HCT116 (cell line): ENCODE data around the gene C5orf34. TPM values are rescaled to one million over a fixed set of nuclear protein-coding genes. Genes with fewer than 3 reads are reported as not detected.

Experiments
- ATAC-seq: fragments of 200-7000 bp; cut with Tn5 transposase; 2 replicates; pipeline ENCODE4 v1.9.1; 2020; ENCODE audit warnings: mild to moderate bottlenecking, moderate library complexity
- BruUV-seq: library from RNA; stranded (reverse); fragments of 400-500 nt; replicated peaks from 2 replicates; lab custom pipeline; 2021; lab: Mats Ljungman, UMichigan
- CTCF ChIA-PET: fragments of 300-600 bp; sonication (Branson Sonifier 250); formaldehyde crosslinking; loops from one replicate; lab custom pipeline; 2021; ENCODE audit warnings: antibody characterized with exemption; lab: Charles Lee
- POLR2A ChIA-PET: fragments of 300-600, 350-600 bp; sonication (Branson Sonifier 250); formaldehyde crosslinking; loops from one replicate; lab custom pipeline; 2021; ENCODE audit warnings: antibody characterized with exemption; lab: Charles Lee
- RAD21 ChIA-PET, 2 experiments: fragments of 300-600 bp; sonication (Branson Sonifier 250); formaldehyde crosslinking; loops; one replicate each; lab custom pipeline; 2023; ENCODE audit warnings: low total read pairs in 2 of 2; ENCODE audit not compliant: uncharacterized antibody in 2 of 2, unreplicated experiment in 2 of 2, low non-redundant PET in 1 of 2; lab: Charles Lee
- DNase-seq: peaks from one replicate; pipeline ENCODE4 v3.0.0-alpha.2; 2010; ENCODE audit warnings: low read depth, low spot score
- H2AFZ ChIP-seq: fragments of 200-600 bp; shearing (Covaris generic), sonication (generic); 2 replicates; pipeline ENCODE4 v1.6.1; 2017; ENCODE audit warnings: low read depth, mixed run types, mixed read lengths, antibody characterized with exemption, low read length; ENCODE audit not compliant: poor library complexity, severe bottlenecking
- H3K27ac ChIP-seq: 2 replicates; pipeline ENCODE4 v1.5.1; 2012; ENCODE audit warnings: low read depth, low read length
- H3K27me3 ChIP-seq: fragments of 200-600 bp; sonication (generic); 2 replicates; pipeline ENCODE4 v1.6.1; 2016; ENCODE audit warnings: mixed run types, low read length, mixed read lengths; ENCODE audit not compliant: insufficient read depth
- H3K36me3 ChIP-seq, 2 experiments: fragments of 200-500 bp in 1 of 2; fragments of 200-600 bp in 1 of 2; sonication (Bioruptor generic) in 1 of 2; sonication (generic) in 1 of 2; 2 replicates each; pipeline versions ENCODE4 v1.5.1 to v1.6.1; 2014 to 2016; ENCODE audit warnings: low read length in 2 of 2, inconsistent platforms in 1 of 2, mixed read lengths in 1 of 2, mixed run types in 1 of 2; ENCODE audit not compliant: insufficient read depth in 2 of 2, control insufficient read depth in 1 of 2
- H3K4me1 ChIP-seq, 2 experiments: fragments of 200-600 bp in 1 of 2; sonication (generic) in 1 of 2; 2 replicates each; pipeline versions ENCODE4 v1.5.1 to v1.6.1; 2012 to 2017; ENCODE audit warnings: low read length in 2 of 2, inconsistent platforms in 1 of 2, mild to moderate bottlenecking in 1 of 2, mixed read lengths in 1 of 2, mixed run types in 1 of 2, moderate library complexity in 1 of 2; ENCODE audit not compliant: insufficient read depth in 2 of 2, control insufficient read depth in 1 of 2
- H3K4me2 ChIP-seq: fragments of 200-600 bp; sonication (generic); 2 replicates; pipeline ENCODE4 v1.6.1; 2017; ENCODE audit warnings: mixed run types, low read length, mixed read lengths
- H3K4me3 ChIP-seq, 2 experiments: fragments of 200-600 bp in 1 of 2; sonication (generic) in 1 of 2; replicated peaks in 1 of 2; 2 replicates each; pipeline ENCODE4 v1.5.1; 2011 to 2016; ENCODE audit warnings: low read length in 2 of 2, control low read depth in 1 of 2, low read depth in 1 of 2, mild to moderate bottlenecking in 1 of 2, mixed read lengths in 1 of 2, mixed run types in 1 of 2
- H3K79me2 ChIP-seq: fragments of 200-600 bp; sonication (generic); 2 replicates; pipeline ENCODE4 v1.6.1; 2017; ENCODE audit warnings: mild to moderate bottlenecking, mixed run types, low read length, moderate library complexity, mixed read lengths; ENCODE audit not compliant: insufficient read depth
- H3K9ac ChIP-seq: fragments of 200-600 bp; sonication (generic); 2 replicates; pipeline ENCODE4 v1.6.1; 2016; ENCODE audit warnings: low read length, mixed read lengths
- H3K9me2 ChIP-seq: fragments of 200-600 bp; sonication (generic), shearing (Covaris generic); 2 replicates; pipeline ENCODE4 v1.6.1; 2017; ENCODE audit warnings: mixed run types, mild to moderate bottlenecking, moderate library complexity; ENCODE audit not compliant: insufficient read depth
- H3K9me3 ChIP-seq, 2 experiments: fragments of 200-500 bp in 1 of 2; fragments of 200-600 bp in 1 of 2; sonication (Bioruptor generic) in 1 of 2; sonication (generic) in 1 of 2; 2 replicates each; pipeline ENCODE4 v1.6.1; 2014 to 2017; ENCODE audit warnings: low read length in 2 of 2, mixed read lengths in 2 of 2, inconsistent platforms in 1 of 2, low read depth in 1 of 2, mild to moderate bottlenecking in 1 of 2, mixed run types in 1 of 2, moderate library complexity in 1 of 2; ENCODE audit not compliant: control insufficient read depth in 1 of 2, insufficient read depth in 1 of 2
- H4K20me1 ChIP-seq: fragments of 200-600 bp; sonication (generic), shearing (Covaris generic); 2 replicates; pipeline ENCODE4 v1.6.1; 2017; ENCODE audit warnings: mixed run types, mild to moderate bottlenecking, moderate library complexity; ENCODE audit not compliant: insufficient read depth
- CBX3 ChIP-seq: IDR thresholded peaks from 2 replicates; pipeline ENCODE4 v1.6.1; 2012; ENCODE audit warnings: low read depth
- CEBPB ChIP-seq: IDR thresholded peaks from 2 replicates; pipeline ENCODE4 v1.6.1; 2012; ENCODE audit warnings: low read depth
- EGR1 ChIP-seq: IDR thresholded peaks from 2 replicates; pipeline ENCODE4 v1.6.1; 2012; ENCODE audit warnings: low read depth
- EZH2 ChIP-seq: fragments of 200-600 bp; sonication (generic); IDR thresholded peaks from 2 replicates; pipeline ENCODE4 v1.6.1; 2017; ENCODE audit warnings: antibody characterized with exemption, mixed run types
- FOSL1 ChIP-seq: IDR thresholded peaks from 2 replicates; pipeline ENCODE4 v1.6.1; 2012; ENCODE audit warnings: low read depth
- JUND ChIP-seq: IDR thresholded peaks from 2 replicates; pipeline ENCODE4 v1.6.1; 2012
- POLR2A ChIP-seq: IDR thresholded peaks from 2 replicates; pipeline ENCODE4 v1.7.0; 2011; ENCODE audit warnings: borderline replicate concordance; ENCODE audit not compliant: insufficient read depth, insufficient read length; ENCODE audit errors: extremely low read depth
- POLR2AphosphoS5 ChIP-seq: IDR thresholded peaks from 2 replicates; pipeline ENCODE4 v1.6.1; 2011; ENCODE audit warnings: mild to moderate bottlenecking, low read depth, low read length, moderate library complexity
- RAD21 ChIP-seq: IDR thresholded peaks from 2 replicates; pipeline ENCODE4 v1.6.1; 2012; ENCODE audit warnings: low read depth, mild to moderate bottlenecking
- SIN3A ChIP-seq: IDR thresholded peaks from 2 replicates; pipeline ENCODE4 v1.6.1; 2012; ENCODE audit warnings: low read depth
- SP1 ChIP-seq: IDR thresholded peaks from 2 replicates; pipeline ENCODE4 v1.6.1; 2012; ENCODE audit warnings: low read depth
- SRF ChIP-seq: IDR thresholded peaks from 2 replicates; pipeline ENCODE4 v1.6.1; 2012; ENCODE audit warnings: low read depth
- YY1 ChIP-seq: IDR thresholded peaks from 2 replicates; pipeline ENCODE4 v1.6.1; 2011; ENCODE audit warnings: low read length, low read depth, moderate library complexity, mild to moderate bottlenecking; ENCODE audit not compliant: insufficient replicate concordance; ENCODE audit errors: extremely low read depth
- ZNF274 ChIP-seq: fragments of 200-500 bp; sonication (Bioruptor generic); IDR thresholded peaks from 2 replicates; pipeline ENCODE4 v1.6.1; 2014; ENCODE audit warnings: mild to moderate bottlenecking, low read depth, low read length, inconsistent platforms
- intact Hi-C: fragments of 100-400 bp; cut with micrococcal nuclease; formaldehyde crosslinking; loops from 2 replicates; pipeline ENCODE4 v1.10.0; 2022
- total RNA-seq: library from RNA; stranded (reverse); gene quantifications from one replicate; pipeline ENCODE4 v1.2.1, GENCODE V29; 2021; ENCODE audit not compliant: unreplicated experiment
- TF ChIP-seq, protein P1 (sequence below): IDR thresholded peaks from 2 replicates; pipeline ENCODE4 v1.6.1; 2012; ENCODE audit warnings: low read depth
- TF ChIP-seq, protein P2 (sequence below), 3 experiments: fragments of 200-600 bp in 1 of 3; sonication (generic) in 1 of 3; IDR thresholded peaks in 2 of 3; conservative IDR thresholded peaks in 1 of 3; 2 replicates each; pipeline ENCODE4 v1.5.1; 2012 to 2017; ENCODE audit warnings: low read depth in 2 of 3, low read length in 2 of 3, antibody characterized with exemption in 1 of 3, borderline replicate concordance in 1 of 3, control low read depth in 1 of 3, mild to moderate bottlenecking in 1 of 3, mixed read lengths in 1 of 3, mixed run types in 1 of 3, moderate library complexity in 1 of 3; ENCODE audit not compliant: insufficient read depth in 1 of 3

Gene C5orf34
- total RNA-seq, 1 experiment from 2014 or later = 4.8 TPM

DNA sequence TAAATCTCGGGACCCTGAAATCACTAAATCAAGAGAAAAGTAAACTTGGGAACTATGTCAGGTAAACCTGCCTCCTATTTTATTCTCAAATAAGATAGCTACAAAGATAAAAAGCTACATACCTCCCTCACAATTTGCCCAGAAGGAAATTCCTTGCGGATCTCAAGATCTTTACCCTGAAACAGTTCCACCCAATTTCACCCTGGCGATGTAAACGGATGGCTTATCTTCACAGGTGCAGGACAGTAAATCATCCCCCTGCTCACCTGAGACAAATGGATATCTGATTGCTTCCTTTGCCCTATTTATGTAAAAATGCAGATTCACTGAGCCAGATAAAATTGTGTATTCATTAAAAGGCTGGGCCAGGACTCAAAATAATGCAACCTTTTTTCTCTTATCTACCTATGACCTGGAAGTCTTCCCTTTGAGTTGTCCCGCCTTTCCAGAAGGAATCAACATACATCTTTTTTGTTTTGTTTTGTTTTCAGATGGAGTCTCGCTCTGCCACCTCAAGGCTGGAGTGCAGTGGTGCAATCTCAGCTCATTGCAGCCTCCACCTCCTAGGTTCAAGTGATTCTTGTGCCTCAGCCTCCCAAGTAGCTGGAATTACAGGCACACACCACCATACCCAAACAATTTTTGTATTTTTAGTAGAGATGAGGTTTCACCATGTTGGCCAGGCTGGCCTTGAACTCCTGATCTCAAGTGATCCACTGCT, 45.1 kb downstream of the C5orf34 start:
- Histone ChIP-seq H4K20me1 (no peaks in the 10 kb centered on the region), H3K79me2 (peaks cover 39% of the 10 kb centered on the region)
- RAD21 ChIA-PET = interaction anchor here in 1 of 2 experiments (0.6 kb wide), 1 partner anchor 77 kb away, joined by 9 read pairs; no protein-coding TSS in a partner anchor
- TF ChIP-seq POLR2A = no peak
- no peak for TF ChIP-seq SIN3A
- TF ChIP-seq EZH2 = no peak
- TF ChIP-seq RAD21 = no peak
- no peak for TF ChIP-seq POLR2AphosphoS5
- no peak for TF ChIP-seq FOSL1
- TF ChIP-seq, all 23 proteins: peak for 0
- DNase-seq (no peak), ATAC-seq (no peak)
- no peak overlapping the region for H3K4me2 ChIP-seq
- no peaks in the 10 kb centered on the region for H3K9me2 ChIP-seq
- CTCF ChIA-PET = interaction anchor here (1.7 kb wide), 1 partner anchor 14 kb away, joined by 6 read pairs; the partner anchor contains the start of gene TMEM267
- POLR2A ChIA-PET = no interaction called here
- H3K9me3 ChIP-seq = peaks cover 4 to 16% of the 10 kb centered on the region in 2 experiments; a peak in 3 of 4 replicates
- no peaks in the 10 kb centered on the region for H3K4me1 ChIP-seq
- H3K4me3 ChIP-seq = no peak overlapping the region
- no TSS peak for BruUV-seq
- H2AFZ ChIP-seq = no peak overlapping the region
- no peak overlapping the region for H3K27ac ChIP-seq
- intact Hi-C loops = no loop called here
- H3K9ac ChIP-seq = no peak overlapping the region
- H3K36me3 ChIP-seq = peaks cover 0 to 16% of the 10 kb centered on the region in 2 experiments; a peak in 3 of 4 replicates
- H3K27me3 ChIP-seq = no peaks in the 10 kb centered on the region

DNA sequence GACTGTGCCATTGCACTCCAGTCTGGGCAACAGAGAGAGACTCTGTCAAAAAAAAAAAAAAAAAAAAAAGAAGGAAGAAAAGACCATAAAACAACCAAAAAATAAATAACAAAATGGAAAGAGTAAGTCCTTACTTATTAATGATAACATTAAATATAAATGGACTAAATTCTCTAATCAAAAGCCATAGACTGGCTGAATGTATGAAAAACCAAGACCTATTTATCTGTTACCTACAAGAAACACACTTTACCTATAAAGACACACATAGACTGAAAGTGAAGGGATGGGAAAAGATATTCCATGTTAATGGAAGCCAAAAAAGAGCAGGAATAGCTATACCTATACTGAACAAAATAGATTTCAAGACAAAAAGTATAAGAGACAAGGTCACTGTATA, 47.8 kb downstream of the C5orf34 start:
- no peak overlapping the region for H3K9ac ChIP-seq
- no peaks in the 10 kb centered on the region for H4K20me1 ChIP-seq
- H3K9me3 ChIP-seq = peaks cover under 1 to 16% of the 10 kb centered on the region in 2 experiments; a peak in 3 of 4 replicates
- peaks cover 0 to 13% of the 10 kb centered on the region in 2 experiments; a peak in 2 of 4 replicates for H3K36me3 ChIP-seq
- ChIA-PET POLR2A (no interaction called here), RAD21 (no interaction called here), CTCF (no interaction called here)
- intact Hi-C loops = no loop called here
- no peak overlapping the region for H3K4me2 ChIP-seq
- H3K9me2 ChIP-seq = no peaks in the 10 kb centered on the region
- ATAC-seq (no peak), DNase-seq (no peak)
- H3K27me3 ChIP-seq = no peaks in the 10 kb centered on the region
- TF ChIP-seq SRF (no peak), EGR1 (no peak), SIN3A (no peak), CEBPB (no peak), CBX3 (no peak), ZNF274 (no peak), JUND (no peak), RAD21 (no peak), SP1 (no peak), YY1 (no peak)
- TF ChIP-seq, protein P1, sequence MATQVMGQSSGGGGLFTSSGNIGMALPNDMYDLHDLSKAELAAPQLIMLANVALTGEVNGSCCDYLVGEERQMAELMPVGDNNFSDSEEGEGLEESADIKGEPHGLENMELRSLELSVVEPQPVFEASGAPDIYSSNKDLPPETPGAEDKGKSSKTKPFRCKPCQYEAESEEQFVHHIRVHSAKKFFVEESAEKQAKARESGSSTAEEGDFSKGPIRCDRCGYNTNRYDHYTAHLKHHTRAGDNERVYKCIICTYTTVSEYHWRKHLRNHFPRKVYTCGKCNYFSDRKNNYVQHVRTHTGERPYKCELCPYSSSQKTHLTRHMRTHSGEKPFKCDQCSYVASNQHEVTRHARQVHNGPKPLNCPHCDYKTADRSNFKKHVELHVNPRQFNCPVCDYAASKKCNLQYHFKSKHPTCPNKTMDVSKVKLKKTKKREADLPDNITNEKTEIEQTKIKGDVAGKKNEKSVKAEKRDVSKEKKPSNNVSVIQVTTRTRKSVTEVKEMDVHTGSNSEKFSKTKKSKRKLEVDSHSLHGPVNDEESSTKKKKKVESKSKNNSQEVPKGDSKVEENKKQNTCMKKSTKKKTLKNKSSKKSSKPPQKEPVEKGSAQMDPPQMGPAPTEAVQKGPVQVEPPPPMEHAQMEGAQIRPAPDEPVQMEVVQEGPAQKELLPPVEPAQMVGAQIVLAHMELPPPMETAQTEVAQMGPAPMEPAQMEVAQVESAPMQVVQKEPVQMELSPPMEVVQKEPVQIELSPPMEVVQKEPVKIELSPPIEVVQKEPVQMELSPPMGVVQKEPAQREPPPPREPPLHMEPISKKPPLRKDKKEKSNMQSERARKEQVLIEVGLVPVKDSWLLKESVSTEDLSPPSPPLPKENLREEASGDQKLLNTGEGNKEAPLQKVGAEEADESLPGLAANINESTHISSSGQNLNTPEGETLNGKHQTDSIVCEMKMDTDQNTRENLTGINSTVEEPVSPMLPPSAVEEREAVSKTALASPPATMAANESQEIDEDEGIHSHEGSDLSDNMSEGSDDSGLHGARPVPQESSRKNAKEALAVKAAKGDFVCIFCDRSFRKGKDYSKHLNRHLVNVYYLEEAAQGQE = no peak
- TF ChIP-seq, protein P2, sequence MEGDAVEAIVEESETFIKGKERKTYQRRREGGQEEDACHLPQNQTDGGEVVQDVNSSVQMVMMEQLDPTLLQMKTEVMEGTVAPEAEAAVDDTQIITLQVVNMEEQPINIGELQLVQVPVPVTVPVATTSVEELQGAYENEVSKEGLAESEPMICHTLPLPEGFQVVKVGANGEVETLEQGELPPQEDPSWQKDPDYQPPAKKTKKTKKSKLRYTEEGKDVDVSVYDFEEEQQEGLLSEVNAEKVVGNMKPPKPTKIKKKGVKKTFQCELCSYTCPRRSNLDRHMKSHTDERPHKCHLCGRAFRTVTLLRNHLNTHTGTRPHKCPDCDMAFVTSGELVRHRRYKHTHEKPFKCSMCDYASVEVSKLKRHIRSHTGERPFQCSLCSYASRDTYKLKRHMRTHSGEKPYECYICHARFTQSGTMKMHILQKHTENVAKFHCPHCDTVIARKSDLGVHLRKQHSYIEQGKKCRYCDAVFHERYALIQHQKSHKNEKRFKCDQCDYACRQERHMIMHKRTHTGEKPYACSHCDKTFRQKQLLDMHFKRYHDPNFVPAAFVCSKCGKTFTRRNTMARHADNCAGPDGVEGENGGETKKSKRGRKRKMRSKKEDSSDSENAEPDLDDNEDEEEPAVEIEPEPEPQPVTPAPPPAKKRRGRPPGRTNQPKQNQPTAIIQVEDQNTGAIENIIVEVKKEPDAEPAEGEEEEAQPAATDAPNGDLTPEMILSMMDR (IDR thresholded peaks at IDR 0.05 in 2 of 3, conservative IDR thresholded peaks at IDR 0.05 in 1 of 3; ENCODE audit: borderline replicate concordance in 1 of 3, insufficient read depth in 1 of 3, low read depth in 2 of 3, low read length in 2 of 3) = no peak
- no peaks in the 10 kb centered on the region for H3K4me1 ChIP-seq
- H2AFZ ChIP-seq = no peak overlapping the region
- peaks cover 39% of the 10 kb centered on the region for H3K79me2 ChIP-seq
- H3K4me3 ChIP-seq = no peak overlapping the region
- no peak overlapping the region for H3K27ac ChIP-seq
- no TSS peak for BruUV-seq
